Left ventricle myocardium inferior (tissue), 1 donor: ENCODE data around the gene HOXA13. TPM values are rescaled to one million over a fixed set of nuclear protein-coding genes. Genes with fewer than 3 reads are reported as not detected.
A peak's percentile ranks its signal among the peaks of the same experiment; 100 is the strongest.

Experiments
- DNase-seq: peaks from one replicate; pipeline ENCODE4 v3.0.0-alpha.2; 2020
- H3K27ac ChIP-seq: fragments of 200-600 bp; replicated peaks from 2 replicates; pipeline ENCODE4 v1.8.0; 2021
- H3K27me3 ChIP-seq: fragments of 200-600 bp; 2 replicates; pipeline ENCODE4 v1.8.0; 2021; ENCODE audit warnings: low read depth
- H3K36me3 ChIP-seq: fragments of 200-600 bp; 2 replicates; pipeline ENCODE4 v1.8.0; 2021
- H3K4me1 ChIP-seq: fragments of 200-600 bp; 2 replicates; pipeline ENCODE4 v1.8.0; 2021
- H3K4me3 ChIP-seq: fragments of 200-600 bp; 2 replicates; pipeline ENCODE4 v1.8.0; 2021; ENCODE audit warnings: mild to moderate bottlenecking, moderate library complexity
- H3K9me3 ChIP-seq: fragments of 200-600 bp; replicated peaks from 2 replicates; pipeline ENCODE4 v1.8.0; 2021
- CTCF ChIP-seq: fragments of 200-600 bp; IDR thresholded peaks from 2 replicates; pipeline ENCODE4 v1.8.0; 2021; ENCODE audit warnings: antibody characterized with exemption, mild to moderate bottlenecking, borderline replicate concordance
- intact Hi-C: fragments of 100-400 bp; cut with micrococcal nuclease; formaldehyde crosslinking; loops from one replicate; pipeline ENCODE4 v1.11.0; 2022
- total RNA-seq: library from RNA; stranded (reverse); fragmentation: NEBNext Ultra II Directional; extraction: Animal tissue kit (Norgen Biotek cat#: 25700); gene quantifications from one replicate; pipeline ENCODE4 v1.2.1, GENCODE V29; 2021
- donor health status: DM: no; HTN: yes; CAD: no; lungs with severe emphysema.

Gene HOXA13
- total RNA-seq, 1 donor from 2014 or later, result not detected

DNA sequence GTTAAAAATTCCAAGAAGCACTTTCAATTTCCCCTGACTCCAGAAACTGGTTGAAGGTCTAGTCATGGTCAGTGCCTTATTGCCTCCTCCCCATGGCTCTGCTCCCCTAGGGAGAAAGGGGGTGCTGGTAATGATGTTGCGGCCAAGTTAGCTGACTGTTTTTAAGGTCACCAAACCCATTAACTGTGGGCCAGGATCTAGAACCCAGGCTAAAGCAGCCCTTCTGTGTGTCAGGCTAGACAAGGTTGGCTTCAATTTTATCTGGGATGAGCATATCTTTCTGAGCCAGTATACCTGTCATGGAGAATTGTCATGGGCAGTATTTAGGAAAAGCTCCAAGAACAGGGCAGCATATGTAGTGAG is 11.2 kb upstream of the HOXA13 start:
- Histone ChIP-seq H3K4me1 (peaks cover 20% of the 10 kb centered on the region), H3K27ac (no peak overlapping the region), H3K4me3 (no peak overlapping the region), H3K27me3 (peaks cover 100% of the 10 kb centered on the region), H3K36me3 (no peaks in the 10 kb centered on the region), H3K9me3 (no peaks in the 10 kb centered on the region)
- no peak for DNase-seq
- intact Hi-C loops, result no loop called here
- no peak for TF ChIP-seq CTCF

DNA sequence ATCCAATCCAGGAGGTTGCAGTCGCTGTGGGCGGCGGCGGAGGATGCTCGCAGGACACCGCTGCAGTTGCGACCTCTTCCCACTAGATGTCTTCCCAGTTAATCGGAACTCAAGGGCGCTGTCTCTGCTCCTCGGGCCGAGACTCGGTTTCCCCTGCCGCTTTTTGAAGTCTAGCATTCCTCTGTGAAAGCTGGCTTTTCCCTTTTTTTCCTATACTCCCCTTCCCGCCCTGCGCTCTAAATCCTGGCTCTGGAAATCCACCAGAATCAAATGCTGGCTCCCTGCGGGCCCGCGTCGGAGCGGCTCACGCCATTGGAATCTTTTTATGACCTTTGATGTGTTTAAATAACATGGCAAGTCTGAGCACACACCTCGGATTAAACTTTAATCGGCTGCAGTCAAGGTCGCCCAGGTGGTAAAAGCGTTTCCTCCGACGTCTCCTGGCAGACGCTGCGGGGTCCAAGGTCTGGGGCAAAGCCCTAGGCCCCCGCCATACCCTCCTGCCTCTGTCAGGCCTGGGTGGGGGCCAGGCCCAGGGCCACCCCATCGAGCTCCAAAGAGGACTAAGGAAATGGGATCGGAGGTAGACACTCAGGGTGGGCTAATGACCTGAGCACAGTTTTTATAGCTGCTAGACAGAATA is 10.7 kb upstream of the HOXA13 start:
- peaks cover 20% of the 10 kb centered on the region for H3K4me1 ChIP-seq
- DNase-seq, result no peak
- H3K27me3 ChIP-seq, result peaks cover 100% of the 10 kb centered on the region
- no peaks in the 10 kb centered on the region for H3K36me3 ChIP-seq
- no peaks in the 10 kb centered on the region for H3K9me3 ChIP-seq
- H3K27ac ChIP-seq, result no peak overlapping the region
- peak overlapping the region; percentile 51 for H3K4me3 ChIP-seq
- peak; percentile 85 for TF ChIP-seq CTCF
- intact Hi-C loops, result no loop called here

- Histone ChIP-seq H3K36me3 (no peaks in the 10 kb centered on the region), H3K4me1 (peaks cover 26% of the 10 kb centered on the region), H3K27ac (no peak overlapping the region), H3K27me3 (peaks cover 100% of the 10 kb centered on the region), H3K9me3 (no peaks in the 10 kb centered on the region), H3K4me3 (no peak overlapping the region)
- no peak for TF ChIP-seq CTCF
- intact Hi-C loops, result no loop called here
- no peak for DNase-seq
These were observed 10.1 kb upstream of the HOXA13 start for GRCh38 chr7:27209933-27210440.

- H3K9me3 ChIP-seq, result no peaks in the 10 kb centered on the region
- intact Hi-C loops, result no loop called here
- TF ChIP-seq CTCF, result no peak
- H3K4me3 ChIP-seq, result no peak overlapping the region
- H3K27me3 ChIP-seq, result peaks cover 100% of the 10 kb centered on the region
- no peaks in the 10 kb centered on the region for H3K36me3 ChIP-seq
- H3K27ac ChIP-seq, result no peak overlapping the region
- no peak for DNase-seq
- peaks cover 32% of the 10 kb centered on the region for H3K4me1 ChIP-seq
These were observed 9.1 kb upstream of the HOXA13 start for GRCh38 chr7:27208998-27209397.

DNA sequence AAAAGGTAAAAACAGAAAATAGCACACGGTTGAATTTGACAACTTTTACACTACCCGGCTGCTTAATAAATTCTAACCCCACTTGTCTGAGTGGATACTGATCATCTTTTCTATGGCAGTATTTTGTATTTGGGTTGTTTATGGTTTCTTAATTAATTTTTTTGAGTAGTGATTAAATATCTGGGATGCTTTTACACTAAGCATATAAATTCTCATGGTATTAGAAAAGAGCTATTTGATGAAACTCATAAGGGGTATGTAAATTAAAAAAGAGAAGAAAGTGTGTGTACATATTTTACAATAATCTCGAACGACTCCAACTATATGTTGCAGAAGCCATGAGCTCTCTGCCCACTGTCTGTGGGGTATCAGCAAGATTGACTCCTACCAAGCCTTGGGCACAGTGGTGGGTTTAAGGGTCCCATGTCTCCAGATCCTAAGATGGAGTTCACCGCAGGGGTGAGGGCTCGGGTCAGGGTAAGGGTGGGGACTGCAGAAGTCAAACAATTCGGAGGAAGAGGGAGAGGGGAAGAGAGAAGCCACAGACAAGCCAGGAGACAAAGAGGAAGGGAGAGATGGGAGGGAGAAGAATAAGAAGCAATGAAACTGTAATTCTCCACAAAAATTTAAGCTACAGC is 7.6 kb upstream of the HOXA13 start:
- Histone ChIP-seq H3K27me3 (peaks cover 100% of the 10 kb centered on the region), H3K4me1 (peaks cover 18% of the 10 kb centered on the region), H3K36me3 (no peaks in the 10 kb centered on the region), H3K9me3 (no peaks in the 10 kb centered on the region), H3K4me3 (no peak overlapping the region), H3K27ac (no peak overlapping the region)
- no peak for DNase-seq
- intact Hi-C loops, result no loop called here
- TF ChIP-seq CTCF, result no peak
